Stimulated activated CD4-positive, alpha-beta T cell treated with anti-CD3 and anti-CD28 coated beads, TNF-alpha, amount 100 ng/mL, for 48 hours (primary cell): ENCODE measurements around the gene FAM81A.
"Not testable (repeated sequence)": the region's sequence is repeated elsewhere in the genome, so short reads cannot be mapped to it uniquely, and the experiment has no call there.

ENCODE experiments used
- DNase-seq, 3 donors: peaks; one replicate each; pipeline ENCODE4 v3.0.0-alpha.2; 2020; ENCODE audit warnings: low read depth in 3 of 3

FAM81A gene

DNA sequence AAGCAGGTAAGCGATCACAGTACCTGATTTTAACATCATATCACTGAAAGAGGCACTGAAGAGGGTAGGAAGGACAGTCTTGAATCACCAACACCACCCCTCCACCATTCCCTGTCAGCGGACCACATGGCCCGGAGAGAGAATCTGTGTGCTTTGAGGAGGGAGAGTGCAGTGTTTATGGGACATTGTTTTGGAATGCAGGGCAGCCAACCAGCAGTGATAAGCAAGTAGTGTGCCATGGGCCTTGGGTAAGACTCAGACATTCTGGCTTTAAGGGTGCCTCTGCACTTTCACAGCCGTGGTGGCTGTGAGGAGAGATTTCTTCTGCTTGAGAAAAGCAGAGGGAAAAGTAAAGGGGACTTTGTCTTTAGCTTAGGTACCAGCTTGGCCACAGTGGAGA is 46.4 kb downstream of the FAM81A start:
- no peak for DNase-seq

DNA sequence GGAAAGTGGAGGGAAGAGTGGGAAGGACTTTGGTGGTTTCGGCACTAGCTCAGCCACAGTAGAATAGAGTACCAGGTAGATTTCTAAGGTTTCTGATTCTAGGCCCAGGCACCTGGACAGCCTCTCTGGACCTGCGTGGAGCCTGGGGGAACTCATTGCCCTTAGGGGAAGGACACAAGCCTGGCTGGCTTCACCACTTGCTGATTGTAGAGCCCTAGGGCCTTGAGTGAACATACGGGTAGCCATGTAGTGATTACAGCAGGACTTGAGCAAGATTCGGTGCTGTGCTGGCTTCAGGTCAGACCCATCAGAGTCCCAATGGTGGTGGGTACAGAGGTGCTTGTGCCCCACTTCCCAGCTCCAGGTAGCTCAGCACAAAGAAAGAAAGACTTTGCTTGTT is 47.0 kb downstream of the FAM81A start:
- DNase-seq = no peak

- DNase-seq = not testable (repeated sequence)
These were observed 51.5 kb downstream of the FAM81A start for GRCh38 chr15:59489485-59489884.

DNA sequence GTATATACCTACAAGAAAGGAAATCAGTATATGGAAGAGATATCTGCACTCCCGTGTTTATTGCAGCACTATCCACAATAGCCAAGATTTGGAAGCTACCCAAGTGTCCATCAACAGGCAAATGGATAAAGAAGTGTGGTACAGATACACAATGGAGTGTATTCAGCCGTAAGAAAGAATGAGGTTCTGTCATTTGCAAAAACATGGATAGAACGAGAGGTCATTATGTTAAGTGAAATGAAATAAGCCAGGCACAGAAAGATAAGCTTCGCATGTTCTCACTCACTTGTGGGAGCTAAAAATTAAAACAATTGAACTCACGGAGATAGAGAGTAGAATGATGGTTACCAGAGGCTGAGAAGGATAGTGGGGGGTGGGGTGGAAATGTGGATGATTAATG is 53.1 kb downstream of the FAM81A start:
- DNase-seq = no peak

DNA sequence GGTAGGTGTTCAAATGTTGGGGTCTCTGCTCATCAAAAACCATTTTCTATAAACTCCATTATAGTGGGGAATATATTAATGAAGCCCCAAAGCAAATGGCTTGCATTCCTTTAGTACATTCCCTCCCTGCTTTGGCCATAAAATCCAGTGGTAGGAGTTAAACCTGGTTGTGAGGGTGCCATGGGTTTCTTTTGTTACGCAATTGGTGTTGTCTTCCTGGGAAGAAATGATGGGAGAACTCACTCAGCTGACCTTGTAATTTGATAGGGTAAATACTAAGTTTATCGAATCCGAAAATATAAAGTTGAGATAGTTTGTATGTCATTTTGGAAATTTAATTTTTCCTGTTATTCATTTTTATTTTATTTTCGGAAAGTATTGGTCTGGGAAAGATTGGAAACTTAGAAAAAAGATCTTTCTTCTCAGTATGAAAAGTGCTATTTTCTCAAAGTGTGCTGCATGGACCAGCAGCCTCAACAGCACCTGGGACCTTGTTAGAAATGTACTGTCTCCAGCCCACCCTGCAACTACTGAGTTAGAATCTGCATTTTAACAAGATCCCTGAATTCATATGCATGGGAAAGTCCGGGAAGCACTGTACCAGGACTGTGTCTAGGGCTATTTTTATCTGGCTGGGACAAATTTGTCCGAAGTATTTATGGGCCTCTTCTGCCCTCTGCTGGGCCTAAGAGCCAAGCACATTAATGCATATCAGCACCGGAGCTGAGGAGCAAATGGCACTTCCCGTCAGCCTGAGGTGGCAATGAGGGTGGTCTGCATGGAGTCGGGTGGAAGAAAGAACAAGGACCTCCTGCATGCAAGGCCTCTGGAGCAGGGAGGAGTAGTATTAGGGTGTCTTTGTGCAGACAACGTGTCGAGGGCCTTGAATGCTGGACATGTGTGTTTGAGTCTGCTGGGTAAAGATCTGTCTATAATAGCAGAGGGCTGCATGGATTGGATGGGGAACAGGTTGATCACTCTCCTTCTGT is 54.7 kb downstream of the FAM81A start:
- peak in 2 of 3 donors; percentile 5 to 20 for DNase-seq

DNA sequence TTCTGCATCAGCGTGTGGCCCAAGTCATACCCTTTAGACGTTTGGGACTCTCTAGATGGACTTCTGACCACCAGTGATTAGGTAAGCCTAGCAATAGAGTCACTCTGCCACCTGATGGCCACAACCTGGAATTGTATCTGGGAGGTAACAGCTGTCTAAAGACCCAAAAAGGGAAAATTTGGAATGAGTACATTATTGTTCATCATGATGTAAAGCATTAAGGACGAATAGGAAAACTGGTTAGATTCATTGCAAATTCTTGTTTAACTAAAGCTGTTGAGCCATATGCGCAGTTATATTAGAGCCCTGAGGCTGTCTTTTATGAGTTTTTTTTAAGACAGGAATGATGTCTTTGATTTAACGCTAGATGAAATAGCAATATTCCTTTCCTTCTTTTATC is 63.6 kb downstream of the FAM81A start:
- DNase-seq = no peak

GRCh38 chr15:59515190-59515589 is 77.2 kb downstream of the FAM81A start:
- DNase-seq = no peak

DNA sequence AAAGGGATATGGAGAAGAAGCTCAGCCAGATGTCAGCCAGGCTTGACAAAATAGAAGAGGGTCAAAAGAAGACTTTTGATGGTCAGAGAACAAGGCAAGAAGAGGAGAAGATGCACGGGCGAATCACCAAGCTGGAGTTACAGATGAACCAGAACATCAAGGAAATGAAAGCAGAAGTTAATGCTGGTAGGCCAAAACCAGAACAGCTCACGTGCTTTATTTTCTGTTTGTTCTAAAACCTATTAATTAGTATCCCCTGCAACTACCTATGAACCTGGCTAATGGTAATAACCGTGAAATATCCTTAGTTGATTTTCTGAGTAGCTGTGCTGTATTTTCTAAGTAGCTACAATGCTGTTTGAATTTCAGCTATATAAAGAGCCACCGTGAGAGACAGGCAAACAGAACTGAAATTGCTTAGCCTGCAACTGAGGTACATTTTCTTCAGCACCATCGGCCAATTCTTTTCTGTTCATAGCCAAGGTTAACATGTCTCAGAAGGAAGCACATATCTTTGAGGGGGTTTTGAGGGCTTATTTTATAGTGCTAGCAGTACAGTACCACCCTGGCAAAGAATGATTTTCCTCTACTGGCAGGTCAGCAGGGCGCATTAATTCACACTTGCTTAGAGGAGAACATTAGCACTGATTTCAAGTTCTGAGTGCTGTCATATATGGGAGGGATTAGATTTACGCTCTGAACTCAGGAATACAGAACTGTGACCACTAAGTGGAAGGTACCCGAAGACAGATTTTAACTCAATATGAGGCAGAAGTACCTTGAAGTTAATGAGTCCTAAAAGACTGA is 78.9 kb downstream of the FAM81A start:
- no peak for DNase-seq

DNA sequence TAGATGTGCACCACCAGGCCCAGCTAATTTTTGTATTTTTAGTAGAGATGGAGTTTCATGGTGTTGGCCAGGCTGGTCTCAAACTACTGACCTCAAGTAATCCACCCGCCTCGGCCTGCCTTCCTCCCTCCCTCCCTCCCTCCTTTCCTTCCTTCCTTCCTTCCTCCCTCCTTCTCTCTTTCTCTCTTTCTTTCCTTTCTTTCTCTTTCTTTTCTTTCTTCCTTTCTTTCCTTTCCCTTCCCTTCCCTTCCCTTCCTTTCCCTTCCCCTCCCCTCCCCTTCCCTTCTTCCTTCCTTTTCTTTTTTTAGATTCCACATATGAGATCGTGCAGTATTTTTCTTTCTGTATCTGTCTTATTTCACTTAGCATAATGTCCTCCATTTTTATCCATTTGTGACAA is 81.3 kb downstream of the FAM81A start:
- no peak for DNase-seq

- DNase-seq = no peak
These were observed 83.5 kb downstream of the FAM81A start for GRCh38 chr15:59521443-59521842.

DNA sequence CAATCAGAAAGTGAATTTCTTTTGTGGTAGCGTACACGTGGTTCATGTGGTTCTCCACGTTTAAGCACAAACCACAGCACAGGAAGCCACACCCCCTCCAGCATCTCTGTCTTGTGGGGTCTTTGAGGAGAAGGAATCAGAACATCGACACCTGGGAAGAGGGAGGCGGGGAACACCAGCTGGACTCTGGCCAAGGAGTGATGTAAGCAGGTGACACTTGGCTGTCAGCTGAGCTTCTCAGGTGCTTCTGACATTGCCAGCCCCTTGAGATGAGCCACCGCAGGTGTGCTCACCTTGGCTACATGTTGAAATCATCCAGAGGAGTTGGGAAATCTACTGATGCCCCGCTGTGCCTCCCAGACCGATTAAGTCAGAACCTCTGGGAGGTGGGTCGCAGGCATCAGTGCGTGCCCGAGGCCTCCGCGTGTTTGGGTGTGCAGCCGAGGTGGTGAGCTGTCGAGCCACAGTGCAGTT is 85.0 kb downstream of the FAM81A start:
- no peak for DNase-seq

- DNase-seq = no peak
These were observed 85.7 kb downstream of the FAM81A start for GRCh38 chr15:59523702-59524101.

- DNase-seq = no peak
These were observed 86.3 kb downstream of the FAM81A start for GRCh38 chr15:59524331-59524731.

- DNase-seq = not testable (repeated sequence)
These were observed 88.5 kb downstream of the FAM81A start for GRCh38 chr15:59526466-59526865.

DNA sequence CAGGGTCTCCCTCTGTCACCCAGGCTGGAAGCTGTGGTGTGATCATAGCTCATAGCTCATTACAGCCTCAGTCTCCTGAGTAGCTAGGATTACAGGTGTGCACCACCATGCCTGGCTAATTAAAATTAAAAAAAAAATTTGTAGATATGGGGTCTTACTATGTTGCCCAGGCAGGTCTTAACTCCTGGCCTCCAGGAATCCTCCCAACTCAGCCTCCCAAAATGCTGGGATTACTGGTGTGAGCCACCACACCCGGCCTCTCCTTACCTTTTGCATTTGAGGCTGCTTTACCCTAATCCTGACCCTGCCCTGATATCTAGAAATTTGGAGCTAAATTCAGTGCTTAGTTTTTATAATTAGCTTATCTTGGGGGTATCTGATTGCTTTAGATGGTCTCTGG is 90.4 kb downstream of the FAM81A start:
- no peak for DNase-seq

DNA sequence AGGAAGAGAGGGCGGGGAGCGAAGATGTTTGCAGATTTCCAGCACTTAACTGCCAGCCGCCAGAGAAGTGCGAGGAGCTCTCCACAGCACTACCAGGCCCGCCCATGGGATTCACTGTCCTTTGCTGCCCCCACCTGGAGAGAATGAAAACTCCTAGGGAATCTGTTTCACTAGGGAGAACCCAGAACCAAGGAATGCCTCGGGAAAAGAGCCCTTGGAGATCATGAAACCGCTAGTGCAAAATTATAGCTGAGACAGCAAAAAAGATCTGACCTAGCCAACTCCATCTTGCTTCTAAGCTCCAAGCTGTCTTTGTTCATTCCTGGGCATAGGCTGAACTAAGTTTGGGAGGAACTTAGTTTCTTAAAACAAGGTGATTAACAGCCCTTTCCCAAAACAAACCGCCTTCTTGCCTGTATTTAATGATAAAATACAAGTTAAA is 91.0 kb downstream of the FAM81A start:
- peak; percentile 30 to 68 (median 59) for DNase-seq

DNA sequence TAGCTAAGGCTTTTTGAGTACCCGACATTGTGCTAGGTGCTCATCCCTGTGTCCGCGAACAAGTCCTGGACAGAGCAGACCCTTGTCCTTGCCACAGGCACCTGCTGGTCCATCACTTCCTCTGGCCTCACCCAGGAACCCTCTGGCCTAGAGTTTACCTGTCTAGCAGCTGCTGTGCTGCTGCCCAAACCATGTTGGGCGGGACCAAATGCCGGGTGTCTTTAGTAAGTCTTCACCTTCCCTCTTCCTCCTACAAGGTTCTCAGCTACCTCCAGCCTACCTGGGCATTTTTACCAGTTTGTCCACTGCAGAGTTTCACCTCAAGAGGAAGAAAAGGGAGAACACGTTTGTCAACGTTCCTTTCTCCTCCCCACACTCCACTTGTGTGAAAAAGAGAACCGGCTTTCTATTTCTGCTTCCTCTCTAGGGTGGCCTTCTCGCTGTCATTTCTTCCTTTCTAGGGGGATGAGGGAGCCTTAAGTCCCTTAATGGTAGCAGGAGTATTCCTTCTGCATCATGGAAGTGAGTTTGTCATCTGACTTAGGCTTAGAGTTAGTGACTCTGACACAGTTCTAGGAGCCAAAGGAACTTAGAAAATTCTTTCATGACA is 93.2 kb downstream of the FAM81A start:
- DNase-seq = no peak

DNA sequence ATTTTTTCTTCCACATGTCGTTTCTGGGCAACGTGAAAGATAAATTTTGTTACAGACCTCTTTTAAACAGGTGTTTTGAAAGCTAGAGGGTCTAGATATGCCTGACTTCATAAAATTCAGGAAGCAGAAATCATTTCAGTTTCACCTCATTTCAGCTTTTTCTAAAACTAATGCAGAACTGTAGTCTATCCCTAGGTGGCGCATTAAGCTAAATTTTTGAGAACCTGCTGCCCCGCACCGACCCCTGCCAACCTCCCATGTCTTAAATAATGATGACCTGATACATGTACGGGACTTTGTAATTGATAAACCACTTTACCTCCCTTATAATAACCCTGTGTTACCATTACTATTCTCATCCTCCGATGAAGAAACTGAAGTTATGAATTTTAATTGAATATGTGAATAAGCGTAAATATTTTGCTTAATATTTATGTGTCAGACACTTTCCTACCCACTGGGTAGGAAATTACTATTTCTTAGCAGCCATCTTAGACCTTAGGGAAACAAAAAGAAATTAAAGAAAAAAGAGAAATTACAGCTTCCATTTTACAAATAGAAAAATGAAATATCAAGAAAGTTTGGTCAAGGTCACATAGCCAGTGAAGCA is 94.9 kb downstream of the FAM81A start:
- peak in 1 of 3 donors; percentile 3 for DNase-seq

- DNase-seq = no peak
These were observed 98.6 kb downstream of the FAM81A start for GRCh38 chr15:59536553-59536952.

DNA sequence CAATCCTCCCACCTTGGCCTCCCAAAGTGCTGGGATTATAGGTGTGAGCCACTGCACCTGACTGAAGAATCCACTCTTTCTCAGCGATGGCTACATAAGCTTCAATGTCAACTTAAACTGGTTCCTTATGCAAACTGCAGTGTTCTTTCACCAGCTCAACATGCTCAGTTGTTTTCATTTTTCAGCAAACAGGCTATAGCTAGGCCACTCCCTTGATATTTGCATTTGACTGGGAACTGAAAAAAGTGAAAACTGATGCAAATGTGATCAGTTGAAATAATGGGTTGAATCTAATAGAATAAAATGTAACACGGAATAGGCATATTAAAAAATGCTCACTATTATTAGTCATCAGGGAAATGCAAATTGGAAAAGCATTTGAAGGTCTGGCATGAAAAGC is 99.4 kb downstream of the FAM81A start:
- DNase-seq = no peak

DNA sequence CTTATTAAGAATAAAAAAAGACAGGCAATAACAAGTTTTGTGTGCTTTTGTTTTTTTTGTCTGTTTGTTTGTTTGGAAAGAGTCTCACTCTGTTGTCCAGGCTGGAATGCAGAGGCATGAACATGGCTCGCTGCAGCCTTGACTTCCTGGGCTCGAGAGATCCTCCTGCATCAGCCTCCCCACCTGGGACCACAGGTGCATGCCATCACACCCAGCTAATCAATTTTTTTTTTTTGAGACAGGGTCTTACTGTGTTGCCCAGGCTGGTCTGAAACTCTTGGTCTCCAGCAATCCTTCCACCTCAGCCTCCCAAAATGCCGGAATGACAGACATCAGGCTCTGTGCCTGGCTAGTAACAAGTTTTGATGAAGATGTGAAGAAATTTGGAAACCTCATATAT is 100.5 kb downstream of the FAM81A start:
- no peak for DNase-seq

DNA sequence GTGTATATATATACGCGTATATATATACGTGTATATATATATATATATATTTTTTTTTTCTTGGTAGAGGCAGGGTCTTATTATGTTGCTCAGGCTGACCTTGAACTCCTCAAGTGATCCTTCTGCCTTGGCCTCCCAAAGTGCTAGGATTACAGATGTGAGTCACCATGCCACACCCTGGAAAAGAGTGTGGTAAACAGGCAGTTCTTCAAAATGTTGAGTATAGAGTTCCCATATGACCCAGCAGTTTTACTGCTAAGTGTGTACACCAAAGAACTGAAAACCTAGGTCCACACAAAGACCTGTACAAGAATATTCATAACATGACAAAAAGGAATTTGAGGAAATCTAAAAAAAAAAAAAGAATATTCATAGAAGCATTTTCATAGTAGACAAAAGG is 101.8 kb downstream of the FAM81A start:
- DNase-seq = no peak
